Activated T-cell treated with anti-CD3 and anti-CD28 coated beads for 1 hour (primary cell): ENCODE data around the gene CD74.

Experiments used
- DNase-seq: peaks from one replicate; pipeline ENCODE4 v3.0.0-alpha.2; 2020; ENCODE audit warnings: low read depth

CD74 gene

GRCh38 chr5:150409638-150410523 lies 2.8 kb downstream of the CD74 start:
- peak; percentile 27 for DNase-seq

DNA sequence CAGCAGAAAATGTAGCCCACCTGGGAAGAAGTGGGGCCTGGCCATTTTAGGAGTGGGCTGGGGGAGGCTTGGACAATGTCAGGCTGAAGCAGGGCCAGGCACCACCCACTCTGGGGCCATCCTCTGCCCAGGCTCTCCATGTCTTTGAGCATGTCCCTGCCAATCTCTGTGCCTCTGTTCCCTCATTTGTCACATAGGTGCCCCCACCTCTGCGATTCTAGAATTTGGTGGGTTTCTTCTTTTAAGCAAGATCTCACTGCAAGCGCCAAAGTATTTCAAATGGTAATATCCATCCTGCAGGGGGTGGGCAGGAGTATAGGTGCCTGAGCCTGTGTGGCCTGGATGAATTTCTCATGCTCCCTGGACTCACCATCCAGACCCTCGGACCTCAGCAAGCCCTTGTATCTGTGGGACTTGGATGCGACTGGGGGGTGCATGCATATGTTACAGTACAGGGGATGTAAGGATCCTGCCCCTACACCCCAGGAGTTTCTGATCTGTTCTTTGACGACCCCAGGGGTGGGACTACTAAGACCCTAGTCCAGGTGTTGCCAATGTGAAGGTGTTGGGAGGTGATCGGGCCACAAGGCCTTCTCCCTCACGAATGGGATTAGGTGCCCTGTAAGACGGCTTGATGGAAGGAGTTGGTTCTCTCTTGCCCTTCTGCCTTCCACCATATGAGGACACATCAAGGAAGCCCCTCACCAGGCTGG lies 4.3 kb downstream of the CD74 start:
- no peak for DNase-seq

DNA sequence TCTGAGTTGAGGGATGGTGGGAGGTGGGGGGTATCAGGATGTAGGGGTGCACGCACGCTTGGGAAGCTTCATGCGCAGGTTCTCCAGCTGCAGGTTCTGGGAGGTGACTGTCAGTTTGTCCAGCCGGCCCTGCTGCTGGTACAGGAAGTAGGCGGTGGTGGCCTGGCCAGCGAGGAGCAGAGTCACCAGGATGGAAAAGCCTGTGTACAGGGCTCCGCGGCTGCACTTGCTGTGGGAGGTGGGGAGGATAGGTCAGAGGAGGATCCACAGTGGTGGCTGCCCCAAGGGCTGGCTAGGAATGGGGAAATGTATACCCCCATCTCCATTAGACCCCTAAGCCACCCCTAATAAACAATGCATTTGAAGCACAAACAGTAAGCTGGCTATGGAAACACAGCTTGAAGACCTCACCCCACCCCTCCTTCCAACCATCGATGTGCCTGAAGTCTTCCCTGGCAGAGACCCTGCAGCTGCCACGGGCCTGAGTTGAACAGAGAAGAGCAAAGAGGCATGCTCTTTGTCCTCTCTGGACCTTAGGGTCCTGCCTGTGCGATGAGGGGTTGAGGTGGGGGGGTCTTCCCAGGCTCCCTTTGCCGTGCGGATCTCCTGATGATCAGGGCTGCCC lies 5.5 kb downstream of the CD74 start:
- no peak for DNase-seq

DNA sequence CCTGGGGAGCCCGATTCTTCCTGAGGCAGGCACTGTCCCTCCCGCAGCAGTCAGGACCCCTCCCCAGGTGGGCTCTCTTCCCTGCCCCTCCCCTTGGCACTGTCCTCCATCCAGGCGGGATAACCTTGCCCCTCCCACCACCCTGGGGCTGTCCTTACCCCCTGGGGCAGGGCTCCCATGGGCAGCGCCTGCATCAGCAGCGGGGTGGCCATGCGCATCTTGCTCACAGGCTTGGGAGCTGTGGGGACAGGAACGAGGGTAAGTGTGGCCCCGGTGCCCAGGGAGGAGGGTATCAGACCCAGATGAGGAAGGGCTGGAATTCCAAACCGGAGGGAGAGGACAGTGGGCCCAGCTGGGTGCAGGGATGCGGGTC lies 6.0 kb downstream of the CD74 start:
- DNase-seq, result no peak

DNA sequence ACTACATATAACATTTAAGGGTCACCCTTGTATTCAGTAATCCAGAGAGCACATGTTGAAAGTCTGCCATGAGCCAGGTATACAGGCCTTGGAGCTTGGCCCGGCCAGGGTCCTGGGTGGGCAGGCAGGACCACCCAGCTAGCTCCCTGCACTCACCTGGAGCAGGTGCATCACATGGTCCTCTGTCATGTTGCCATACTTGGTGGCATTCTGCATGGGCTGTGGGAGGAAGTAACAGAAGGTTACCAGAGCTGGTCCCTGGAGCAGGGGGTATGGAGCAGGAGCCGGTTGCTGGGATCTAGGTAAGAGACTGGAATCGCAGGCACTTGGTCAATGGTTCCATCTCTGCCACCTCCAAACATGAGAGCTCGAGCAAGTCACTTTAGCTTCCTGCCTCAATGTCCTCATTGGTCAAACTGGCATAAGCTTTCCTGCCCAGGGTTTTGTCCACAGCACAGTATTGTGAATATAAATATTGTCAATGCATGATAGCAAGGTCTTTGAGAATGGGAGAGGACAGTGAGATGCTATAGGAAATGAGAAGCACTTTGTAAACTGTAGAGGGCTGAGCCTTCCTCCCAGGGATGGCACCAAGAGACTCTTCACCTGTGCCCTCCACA lies 6.5 kb downstream of the CD74 start:
- DNase-seq, result no peak

DNA sequence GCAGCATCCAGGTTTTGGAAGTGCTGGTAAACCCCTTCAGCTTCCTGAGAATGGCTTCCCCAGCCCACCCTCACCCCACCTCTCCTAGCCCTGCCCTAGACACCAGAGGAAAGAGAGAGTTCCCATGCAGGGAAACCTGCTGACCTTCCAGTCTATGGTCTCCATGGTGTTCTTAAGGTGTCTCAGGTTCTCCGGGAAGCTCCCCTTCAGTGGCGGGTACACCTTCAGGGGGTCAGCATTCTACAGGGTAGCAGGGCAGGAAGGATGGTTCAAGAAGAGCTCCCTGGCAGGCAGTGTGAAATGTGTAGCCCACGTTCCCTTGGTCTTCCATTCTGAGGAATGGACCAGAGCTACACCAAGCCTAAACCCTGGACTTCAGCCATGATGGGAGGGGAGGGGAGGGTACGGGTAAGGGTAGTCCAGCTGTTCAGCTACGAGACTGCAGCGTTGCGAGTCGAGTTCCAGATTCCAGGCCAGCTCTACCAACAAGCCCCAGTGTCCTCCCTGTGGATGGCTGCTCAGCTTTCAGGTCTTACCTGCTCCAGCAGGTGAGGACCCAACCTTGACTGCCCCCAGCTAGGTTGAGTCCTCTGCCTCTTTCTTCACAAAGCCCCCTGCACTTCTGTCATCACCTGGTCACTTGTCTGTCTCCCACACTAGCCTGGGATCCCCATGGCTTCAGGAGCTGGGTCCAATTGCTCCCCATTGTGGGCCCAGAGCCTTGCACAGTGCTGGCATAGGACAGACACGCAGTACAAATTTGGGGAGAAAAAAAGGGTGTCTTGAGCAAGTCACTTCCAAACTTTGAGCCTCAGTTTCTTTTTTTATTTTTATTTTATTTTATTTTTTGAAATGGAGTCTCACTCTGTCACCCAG lies 7.5 kb downstream of the CD74 start:
- DNase-seq, result no peak

DNA sequence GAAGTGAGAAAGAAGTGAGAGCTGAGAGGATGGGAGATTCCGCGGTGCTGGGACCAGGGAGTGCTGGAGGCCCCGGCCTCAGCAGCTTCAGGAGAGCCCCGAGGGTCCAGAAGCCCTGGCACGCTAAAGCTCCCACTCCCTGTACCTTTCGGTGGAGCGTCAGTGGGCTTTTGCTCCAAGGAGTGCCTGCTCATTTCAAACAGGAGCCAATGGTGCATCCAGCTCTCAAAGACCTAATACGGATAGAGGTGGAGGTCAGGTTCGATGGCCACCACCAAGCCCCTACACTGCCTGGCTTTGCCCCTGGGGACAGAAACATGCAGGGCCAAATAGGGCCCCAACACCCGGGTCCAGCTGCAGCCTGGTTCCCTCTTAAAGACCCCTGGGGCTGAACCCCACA lies 8.2 kb downstream of the CD74 start:
- DNase-seq, result no peak

- DNase-seq, result no peak
Observed at GRCh38 chr5:150404121-150404520, 8.6 kb downstream of the CD74 start.

- DNase-seq, result no peak
Observed at GRCh38 chr5:150402901-150403342, 9.8 kb downstream of the CD74 start.

DNA sequence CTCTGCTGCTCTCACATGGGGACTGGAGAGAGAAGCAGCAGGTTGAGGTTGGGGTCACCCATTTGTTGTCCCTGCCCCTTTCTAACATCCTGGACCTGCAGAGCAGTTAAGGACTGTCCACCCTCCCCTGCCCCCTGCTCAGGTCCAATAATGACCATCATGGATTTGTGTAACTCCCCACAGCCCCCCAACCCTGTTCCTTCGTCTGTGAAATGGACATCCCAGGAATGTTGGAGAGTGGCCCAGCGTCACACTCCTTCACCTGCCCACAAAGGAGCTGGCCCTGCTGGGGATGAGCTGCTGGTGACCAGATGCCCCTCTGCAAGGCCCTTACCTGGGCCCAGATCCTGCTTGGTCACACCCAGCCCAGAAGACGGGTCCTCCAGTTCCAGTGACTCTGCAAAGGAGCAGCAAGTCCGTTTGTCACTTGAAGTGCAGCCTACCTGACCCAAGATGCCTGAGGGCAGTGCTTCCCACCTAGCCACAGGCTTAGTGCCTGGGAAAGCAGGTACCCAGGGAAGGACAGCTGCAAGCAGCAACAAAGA lies 10.4 kb downstream of the CD74 start:
- no peak for DNase-seq

- DNase-seq, result no peak
Observed at GRCh38 chr5:150401376-150402228, 11.1 kb downstream of the CD74 start.

DNA sequence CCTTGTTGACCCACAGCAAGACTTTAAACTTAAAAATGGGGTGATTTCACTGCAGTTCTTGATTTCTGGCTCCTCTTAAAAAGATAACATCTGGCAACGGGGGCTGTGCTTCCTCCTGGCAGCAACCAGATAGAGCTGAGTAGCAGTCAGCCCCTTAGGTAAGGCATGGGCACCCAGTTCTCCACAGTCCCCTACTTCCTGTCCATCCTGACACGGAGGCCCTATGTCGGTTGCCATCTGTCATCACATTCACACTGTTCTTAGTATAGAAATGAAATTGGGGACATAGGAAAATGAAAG lies 11.7 kb downstream of the CD74 start:
- DNase-seq, result no peak

DNA sequence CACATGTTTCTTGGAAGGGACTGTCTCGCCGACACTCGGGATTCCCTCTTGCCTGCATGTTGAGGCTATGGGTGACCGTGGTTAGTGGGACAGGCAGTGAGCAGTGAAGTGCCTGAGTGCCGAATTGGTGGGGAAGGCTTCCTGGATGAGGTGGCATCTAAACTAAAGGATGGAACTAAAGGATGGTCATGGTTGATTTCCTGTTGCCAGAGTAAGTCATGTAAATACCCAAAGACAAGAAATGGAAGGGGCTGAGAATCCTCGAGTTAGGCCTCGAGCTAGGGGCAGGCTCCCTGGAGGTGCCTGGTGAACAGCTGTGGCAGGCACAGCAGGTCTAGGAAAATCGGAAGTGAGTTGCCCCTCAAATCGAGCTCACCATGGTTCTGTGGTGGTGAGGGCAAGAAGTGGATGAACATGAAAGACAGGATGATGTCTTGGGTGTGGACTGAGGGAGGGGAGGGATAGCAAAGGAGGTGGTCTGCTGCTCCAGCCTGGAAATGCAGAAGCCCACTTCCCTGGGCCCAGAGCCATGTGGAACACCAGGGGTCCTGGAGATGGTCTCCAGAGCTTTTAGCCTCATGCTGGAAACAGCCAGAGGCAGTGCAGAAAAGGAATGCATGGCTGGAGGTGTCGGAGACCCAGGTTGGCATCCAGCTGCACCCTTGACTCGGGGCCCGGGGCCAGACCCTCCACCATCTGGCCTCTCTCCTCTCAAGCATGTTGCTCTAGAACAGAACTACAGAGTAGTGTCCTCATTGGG lies 12.2 kb downstream of the CD74 start:
- DNase-seq, result no peak

DNA sequence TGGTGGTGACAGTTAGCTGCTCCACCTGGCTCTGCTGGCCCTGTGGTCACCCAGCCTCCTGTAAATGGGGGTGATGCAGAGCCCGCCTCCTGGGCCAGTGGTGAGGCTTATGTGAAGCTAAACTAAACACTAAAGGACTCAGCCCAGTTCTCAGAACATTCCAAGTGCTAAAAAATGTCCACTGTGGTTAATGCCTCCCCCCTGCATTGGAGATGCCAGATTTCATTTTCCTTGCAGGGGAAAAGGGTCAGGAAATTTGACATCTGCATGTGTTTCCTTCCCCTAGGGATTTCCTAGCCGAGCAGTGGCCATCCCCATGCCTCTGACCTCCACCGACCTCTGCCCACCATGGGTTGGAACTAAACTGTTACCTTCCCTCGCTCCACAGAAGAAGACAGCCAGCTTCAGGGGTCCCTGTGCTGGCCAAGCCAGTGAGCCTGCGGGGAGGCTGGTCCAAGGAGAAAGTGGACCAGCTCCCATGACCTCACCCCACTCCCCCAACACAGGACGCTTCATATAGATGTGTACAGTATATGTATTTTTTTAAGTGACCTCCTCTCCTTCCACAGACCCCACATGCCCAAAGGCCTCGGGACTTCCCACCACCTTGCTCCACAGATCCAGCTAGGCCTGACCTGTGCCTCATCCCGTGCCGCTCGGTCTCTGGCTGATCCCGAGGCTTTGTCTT lies 13.0 kb downstream of the CD74 start:
- no peak for DNase-seq

DNA sequence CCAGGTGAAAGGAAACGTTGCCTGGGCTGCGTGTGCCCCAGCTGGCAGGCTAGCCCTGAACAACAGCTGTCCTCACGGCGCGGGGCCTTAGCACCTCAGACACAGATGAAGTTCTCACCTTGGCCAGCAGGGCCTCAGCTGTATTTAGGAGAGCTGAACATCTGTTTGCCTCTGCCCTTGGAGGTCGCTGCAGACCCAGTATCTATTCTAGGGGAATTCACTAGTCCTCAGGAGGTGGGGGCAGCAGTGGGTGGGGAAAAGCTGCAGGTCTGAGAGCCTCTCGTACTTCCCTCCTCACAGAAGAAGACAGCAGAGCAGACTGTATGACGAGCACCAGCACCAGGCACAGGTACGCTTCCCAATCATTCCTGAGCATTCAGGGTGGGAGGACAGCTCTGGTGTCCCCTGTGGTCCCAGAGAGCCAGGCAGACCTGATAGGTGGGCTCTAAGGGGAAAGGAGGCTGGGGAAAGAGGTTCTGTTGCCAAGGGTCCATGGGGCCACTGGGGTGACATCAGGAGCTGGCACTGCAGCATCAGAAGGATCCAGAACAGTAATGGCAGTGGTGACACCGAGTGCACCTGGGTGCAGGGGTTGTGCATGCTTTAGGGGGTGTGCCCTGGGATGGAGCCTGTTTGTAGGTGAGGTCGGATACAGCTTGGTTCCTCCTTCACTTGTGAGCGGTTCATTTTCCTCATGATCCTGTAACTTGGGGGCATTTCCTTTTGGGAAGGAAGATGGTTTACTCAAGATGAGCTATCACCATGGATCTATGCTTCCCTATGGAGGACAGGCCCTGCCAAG lies 13.8 kb downstream of the CD74 start:
- no peak for DNase-seq

DNA sequence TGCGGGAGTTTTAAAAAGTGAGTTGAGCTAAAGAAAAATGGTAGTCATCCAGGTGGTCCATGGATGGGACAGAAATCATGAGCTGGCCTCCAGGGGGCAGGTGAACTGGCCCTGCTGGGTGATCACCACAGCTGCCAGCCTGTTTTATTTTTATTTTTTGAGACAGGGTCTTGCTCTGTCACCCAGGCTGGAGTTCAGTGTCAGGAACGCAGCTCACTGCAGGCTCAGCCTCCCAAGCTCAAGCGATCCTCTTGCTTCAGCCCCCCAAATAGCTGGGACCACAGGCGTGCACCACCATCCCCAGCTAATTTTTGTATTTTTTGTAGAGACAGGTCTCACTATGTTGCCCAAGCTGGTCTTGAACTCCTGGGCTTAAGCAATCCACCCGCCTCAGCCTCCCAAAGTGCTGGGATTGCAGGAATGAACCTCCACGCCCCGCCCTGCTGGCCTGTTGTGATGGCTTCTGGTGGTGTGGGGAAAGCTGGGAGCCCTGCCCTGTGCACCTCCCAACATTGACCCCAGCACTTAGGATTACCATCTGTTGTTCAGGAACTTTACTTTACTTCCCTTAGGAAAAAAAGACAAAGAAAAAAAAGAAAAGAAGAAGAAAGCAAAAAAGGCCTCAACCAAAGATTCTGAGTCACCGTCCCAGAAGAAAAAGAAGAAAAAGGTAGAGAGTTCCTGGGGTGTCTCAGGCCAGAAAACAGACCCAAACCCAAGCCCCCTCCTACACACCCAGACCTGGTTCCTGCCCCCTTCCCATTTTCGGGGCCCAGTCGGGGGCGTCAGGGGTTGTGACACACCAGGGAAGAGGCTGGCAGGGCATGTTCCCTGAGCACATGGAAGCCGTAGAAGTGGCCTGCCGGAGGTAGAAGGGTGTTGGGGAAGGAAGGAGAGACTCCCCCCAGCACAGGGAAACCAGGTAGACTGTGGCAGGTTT lies 14.7 kb downstream of the CD74 start:
- no peak for DNase-seq

- no peak for DNase-seq
Observed at GRCh38 chr5:150397146-150397781, 15.4 kb downstream of the CD74 start.
